Measurements from ENCODE around the gene TEX52. TPM values are rescaled to one million over a fixed set of nuclear protein-coding genes. Genes with fewer than 3 reads are reported as not detected.

TEX52 gene
- polyA plus RNA-seq, 1 donor (not counting 4 experiments of a cell fraction or from before 2014, with no cell fraction given), result not detected

- TF ChIP-seq CTCF (optimal IDR thresholded peaks at IDR 0.05 in 1 of 3, IDR thresholded peaks at IDR 0.05 in 1 of 3, conservative IDR thresholded peaks at IDR 0.05 in 1 of 3; ENCODE audit: extremely low read depth in 1 of 3, insufficient read depth in 2 of 3, low read length in 3 of 3) (no peak), EZH2 (IDR thresholded peaks at IDR 0.05; ENCODE audit: low read length) (no peak)
- H3K27ac ChIP-seq (ENCODE audit: control insufficient read depth, insufficient read depth, low read length), result no peak overlapping the region
- no peak overlapping the region for H2AFZ ChIP-seq (ENCODE audit: control insufficient read depth, low read length)
- H3K4me1 ChIP-seq (ENCODE audit: control insufficient read depth, extremely low read depth, insufficient read depth, low read length), result peaks cover 5% of the 10 kb centered on the region
- H4K20me1 ChIP-seq (ENCODE audit: control insufficient read depth, extremely low read depth, insufficient read depth, low read length), result no peaks in the 10 kb centered on the region
- H3K79me2 ChIP-seq (ENCODE audit: control insufficient read depth, insufficient read depth, low read length), result peaks cover 11% of the 10 kb centered on the region
- H3K9ac ChIP-seq (ENCODE audit: control insufficient read depth, extremely low read depth, insufficient read depth, low read length), result no peak overlapping the region
- H3K9me1 ChIP-seq (ENCODE audit: control insufficient read depth, extremely low read depth, insufficient read depth, low read length), result no peaks in the 10 kb centered on the region
- H3K9me3 ChIP-seq (ENCODE audit: control insufficient read depth, low read depth, low read length), result no peaks in the 10 kb centered on the region
- dilution Hi-C loops (cut with MboI; ENCODE audit: extremely low pct_ligation_motif_present, low sequenced_read_pairs), result no loop called here
- no peak overlapping the region for H3K4me2 ChIP-seq (ENCODE audit: control insufficient read depth, extremely low read depth, insufficient read depth, low read depth, low read length)
- FAIRE-seq (peak; percentile 79), DNase-seq (ENCODE audit: low read depth, low spot score) (no peak)
- H3K36me3 ChIP-seq (ENCODE audit: control insufficient read depth in 2 of 2, extremely low read depth in 1 of 2, insufficient read depth in 2 of 2, low read length in 2 of 2), result no peaks in the 10 kb centered on the region
- no peaks in the 10 kb centered on the region for H3K27me3 ChIP-seq (ENCODE audit: control insufficient read depth, extremely low read depth, insufficient read depth, low read length)
- H3K4me3 ChIP-seq (ENCODE audit: control insufficient read depth in 2 of 3, extremely low read depth in 1 of 3, insufficient read depth in 2 of 3, low read depth in 1 of 3, low read length in 3 of 3), result no peak overlapping the region
Observed at GRCh38 chr12:2902272-2902880, 45.5 kb upstream of the TEX52 start.

GRCh38 chr12:2900642-2901041 lies 43.8 kb upstream of the TEX52 start:
- Histone ChIP-seq H3K9ac (ENCODE audit: control insufficient read depth, extremely low read depth, insufficient read depth, low read length) (no peak overlapping the region), H3K9me1 (ENCODE audit: control insufficient read depth, extremely low read depth, insufficient read depth, low read length) (no peaks in the 10 kb centered on the region), H3K27ac (ENCODE audit: control insufficient read depth, insufficient read depth, low read length) (no peak overlapping the region), H3K4me2 (ENCODE audit: control insufficient read depth, extremely low read depth, insufficient read depth, low read depth, low read length) (no peak overlapping the region), H3K27me3 (ENCODE audit: control insufficient read depth, extremely low read depth, insufficient read depth, low read length) (no peaks in the 10 kb centered on the region), H3K4me1 (ENCODE audit: control insufficient read depth, extremely low read depth, insufficient read depth, low read length) (peaks cover 6% of the 10 kb centered on the region), H3K4me3 (ENCODE audit: control insufficient read depth in 2 of 3, extremely low read depth in 1 of 3, insufficient read depth in 2 of 3, low read depth in 1 of 3, low read length in 3 of 3) (no peak overlapping the region), H3K9me3 (ENCODE audit: control insufficient read depth, low read depth, low read length) (no peaks in the 10 kb centered on the region), H2AFZ (ENCODE audit: control insufficient read depth, low read length) (no peak overlapping the region), H3K79me2 (ENCODE audit: control insufficient read depth, insufficient read depth, low read length) (peaks cover 23% of the 10 kb centered on the region), H3K36me3 (ENCODE audit: control insufficient read depth in 2 of 2, extremely low read depth in 1 of 2, insufficient read depth in 2 of 2, low read length in 2 of 2) (no peaks in the 10 kb centered on the region), H4K20me1 (ENCODE audit: control insufficient read depth, extremely low read depth, insufficient read depth, low read length) (no peaks in the 10 kb centered on the region)
- DNase-seq (ENCODE audit: low read depth, low spot score) (no peak), FAIRE-seq (no peak)
- TF ChIP-seq CTCF (optimal IDR thresholded peaks at IDR 0.05 in 1 of 3, IDR thresholded peaks at IDR 0.05 in 1 of 3, conservative IDR thresholded peaks at IDR 0.05 in 1 of 3; ENCODE audit: extremely low read depth in 1 of 3, insufficient read depth in 2 of 3, low read length in 3 of 3) (no peak), EZH2 (IDR thresholded peaks at IDR 0.05; ENCODE audit: low read length) (no peak)
- dilution Hi-C loops (cut with MboI; ENCODE audit: extremely low pct_ligation_motif_present, low sequenced_read_pairs), result no loop called here
